ENCODE data around the gene FKBP7. TPM values are rescaled to one million over a fixed set of nuclear protein-coding genes. Genes with fewer than 3 reads are reported as not detected.
A peak's percentile ranks its signal among the peaks of the same experiment; 100 is the strongest.

Gene FKBP7
- total RNA-seq, 2 donors from 2014 or later, result 1.7 to 2.6 TPM

DNA sequence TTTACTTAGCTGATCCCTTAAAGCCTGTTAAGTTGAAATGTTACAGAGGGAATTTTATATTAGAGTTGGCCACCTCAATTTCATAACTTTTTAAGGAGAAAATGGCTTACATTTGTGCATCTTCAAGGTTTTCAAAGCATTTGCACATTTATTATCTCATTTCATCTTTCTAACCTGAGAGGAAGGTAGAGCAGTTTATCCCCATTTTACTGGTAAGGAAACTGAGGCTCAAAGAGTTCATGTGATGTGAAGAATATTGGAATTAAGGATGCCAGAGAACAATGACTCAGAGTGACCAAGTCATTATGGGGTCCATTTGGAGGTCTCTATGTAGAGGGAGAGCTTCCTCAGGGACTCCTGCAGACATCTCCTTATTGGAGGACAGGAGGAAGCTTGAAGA, 62.4 kb downstream of the FKBP7 start:
- no peaks in the 10 kb centered on the region for H3K36me3 Mint-ChIP-seq (ENCODE audit: low read depth)
- no peak overlapping the region for H3K4me3 Mint-ChIP-seq
- H3K27ac Mint-ChIP-seq, result no peak overlapping the region
- ATAC-seq (replicated peaks), result no peak
- H3K4me1 Mint-ChIP-seq, result peaks cover 10% of the 10 kb centered on the region
- H3K9me3 Mint-ChIP-seq, result no peaks in the 10 kb centered on the region
- H3K27me3 Mint-ChIP-seq, result no peaks in the 10 kb centered on the region

DNA sequence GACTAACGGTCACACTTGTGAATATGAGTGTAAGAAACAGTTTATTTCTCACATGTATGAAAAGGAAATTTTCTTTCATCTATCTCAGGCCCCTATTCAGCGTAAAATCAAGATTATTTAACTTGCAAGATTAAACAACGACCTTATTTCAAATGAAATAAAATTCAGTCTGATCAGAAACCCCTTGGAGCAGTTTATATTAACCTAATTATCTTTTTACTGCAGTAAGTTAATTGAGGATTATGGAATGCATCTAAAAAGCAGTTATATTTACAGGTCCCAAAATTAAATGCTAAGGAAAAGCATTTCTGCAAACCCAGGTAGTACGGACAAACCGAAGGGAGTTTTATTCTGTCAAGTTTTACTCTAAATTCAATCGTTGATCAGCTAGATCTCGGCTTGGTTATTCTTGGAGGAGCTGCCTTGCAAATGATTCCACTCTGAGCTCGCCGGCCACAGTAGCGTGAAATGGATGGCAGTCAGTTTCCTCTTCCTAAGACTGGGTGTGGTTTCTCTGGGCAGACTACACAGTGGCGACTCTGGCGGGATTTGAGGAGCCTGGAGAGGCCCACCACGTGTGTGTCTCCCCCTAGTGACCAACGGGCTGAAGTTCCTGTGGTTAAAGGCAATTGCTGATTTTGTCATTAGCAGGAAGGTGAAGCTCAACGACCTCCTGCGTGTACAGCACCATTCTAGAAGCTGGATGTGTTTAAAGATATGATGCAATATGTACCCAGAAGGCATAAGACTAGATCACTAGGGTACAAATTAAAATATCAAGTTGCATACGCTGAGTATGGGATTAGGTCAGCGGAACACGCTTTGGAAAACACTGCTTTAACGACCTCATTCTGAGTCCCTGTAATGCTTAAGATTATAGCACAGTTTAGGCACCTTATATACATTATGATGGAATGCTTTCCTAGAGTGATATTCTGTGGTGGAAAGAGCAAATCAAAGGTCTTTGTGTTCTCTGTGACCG, 63.8 kb downstream of the FKBP7 start:
- H3K9me3 Mint-ChIP-seq, result no peaks in the 10 kb centered on the region
- H3K4me1 Mint-ChIP-seq, result peaks cover 10% of the 10 kb centered on the region
- peak overlapping the region; percentile 91 for H3K4me3 Mint-ChIP-seq
- peak; percentile 83 for ATAC-seq (replicated peaks)
- H3K27me3 Mint-ChIP-seq, result no peaks in the 10 kb centered on the region
- no peaks in the 10 kb centered on the region for H3K36me3 Mint-ChIP-seq (ENCODE audit: low read depth)
- H3K27ac Mint-ChIP-seq, result peak overlapping the region; percentile 95

Other genes with a start within 250 kb of the FKBP7 start
- gene PRKRA, start 27.4 kb downstream of the FKBP7 start, total RNA-seq, result 10 to 100 TPM; 61.3 to 67.6 TPM
- gene PJVK, start 27.2 kb downstream of the FKBP7 start, total RNA-seq, result 1 to 10 TPM; 2.3 to 2.4 TPM
- gene PLEKHA3, start 1.9 kb upstream of the FKBP7 start, total RNA-seq, result 10 to 100 TPM; 17.9 to 26.4 TPM